GM21360 (cell line): ENCODE measurements around the gene PCDHA12.
"Not testable (repeated sequence)": the region's sequence is repeated elsewhere in the genome, so short reads cannot be mapped to it uniquely, and the experiment has no call there.

Source experiments
- ATAC-seq: cut with Tn5 transposase; IDR thresholded peaks from one replicate; pipeline ENCODE4 v1.9.1; 2021; ENCODE audit warnings: mild to moderate bottlenecking, moderate library complexity; ENCODE audit not compliant: unreplicated experiment

The PCDHA12 gene

GRCh38 chr5:140857177-140857986 is 17.7 kb upstream of the PCDHA12 start:
- ATAC-seq: no peak

DNA sequence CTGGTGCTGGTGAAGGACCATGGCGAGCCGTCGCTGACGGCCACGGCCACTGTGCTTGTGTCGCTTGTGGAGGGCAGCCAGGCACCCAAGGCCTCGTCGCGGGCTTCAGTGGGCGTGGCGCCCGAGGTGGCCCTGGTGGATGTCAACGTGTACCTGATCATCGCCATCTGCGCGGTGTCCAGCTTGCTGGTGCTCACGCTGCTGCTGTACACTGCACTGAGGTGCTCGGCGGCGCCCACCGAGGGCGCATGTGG is 17.2 kb upstream of the PCDHA12 start:
- no peak for ATAC-seq

- ATAC-seq: no peak
These were observed 12.4 kb upstream of the PCDHA12 start for GRCh38 chr5:140862441-140863295.

GRCh38 chr5:140868721-140869554 is 6.2 kb upstream of the PCDHA12 start, which contains the start of gene PCDHA11:
Gene PCDHA11 (plus strand): TSS chr5:140868957. CDS start chr5:140869104, 147 bp downstream.
- no peak for ATAC-seq

DNA sequence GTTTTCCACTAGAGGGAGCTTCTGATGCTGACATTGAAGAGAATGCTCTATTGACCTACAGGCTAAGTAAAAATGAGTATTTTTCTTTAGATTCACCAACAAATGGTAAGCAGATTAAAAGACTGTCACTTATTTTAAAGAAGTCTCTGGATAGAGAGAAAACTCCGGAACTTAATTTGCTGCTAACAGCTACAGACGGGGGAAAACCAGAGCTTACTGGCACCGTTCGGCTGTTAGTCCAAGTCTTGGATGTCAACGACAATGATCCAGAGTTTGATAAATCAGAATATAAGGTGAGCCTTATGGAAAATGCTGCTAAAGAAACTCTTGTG is 5.6 kb upstream of the PCDHA12 start:
- ATAC-seq: no peak

DNA sequence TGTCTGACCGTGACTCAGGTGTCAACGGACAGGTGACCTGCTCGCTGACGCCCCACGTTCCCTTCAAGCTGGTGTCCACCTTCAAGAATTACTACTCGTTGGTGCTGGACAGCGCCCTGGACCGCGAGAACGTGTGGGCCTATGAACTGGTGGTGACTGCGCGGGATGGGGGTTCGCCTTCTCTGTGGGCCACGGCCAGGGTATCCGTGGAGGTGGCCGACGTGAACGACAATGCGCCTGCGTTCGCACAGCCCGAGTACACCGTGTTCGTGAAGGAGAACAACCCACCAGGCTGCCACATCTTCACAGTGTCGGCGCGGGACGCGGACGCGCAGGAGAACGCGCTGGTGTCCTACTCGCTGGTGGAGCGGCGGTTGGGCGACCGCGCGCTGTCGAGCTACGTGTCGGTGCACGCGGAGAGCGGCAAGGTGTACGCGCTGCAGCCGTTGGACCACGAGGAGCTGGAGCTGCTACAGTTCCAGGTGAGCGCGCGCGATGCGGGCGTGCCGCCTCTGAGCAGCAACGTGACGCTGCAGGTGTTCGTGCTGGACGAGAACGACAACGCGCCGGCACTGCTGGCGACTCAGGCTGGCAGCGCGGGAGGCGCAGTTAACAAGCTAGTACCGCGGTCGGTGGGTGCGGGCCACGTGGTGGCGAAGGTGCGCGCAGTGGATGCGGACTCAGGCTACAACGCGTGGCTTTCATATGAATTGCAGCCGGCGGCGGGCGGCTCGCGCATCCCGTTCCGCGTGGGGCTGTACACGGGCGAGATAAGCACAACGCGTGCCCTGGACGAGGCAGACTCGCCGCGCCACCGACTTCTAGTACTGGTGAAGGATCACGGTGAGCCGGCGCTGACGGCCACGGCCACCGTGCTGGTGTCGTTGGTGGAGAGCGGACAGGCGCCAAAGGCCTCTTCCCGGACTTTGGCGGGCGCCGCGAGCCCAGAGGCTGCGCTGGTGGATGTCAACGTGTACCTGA is 4.6 kb upstream of the PCDHA12 start:
- ATAC-seq: no peak

- ATAC-seq: not testable (repeated sequence)
These were observed 1.6 kb downstream of the PCDHA12 start for GRCh38 chr5:140876541-140877261.

- no peak for ATAC-seq
These were observed 2.1 kb downstream of the PCDHA12 start for GRCh38 chr5:140877262-140877581.

DNA sequence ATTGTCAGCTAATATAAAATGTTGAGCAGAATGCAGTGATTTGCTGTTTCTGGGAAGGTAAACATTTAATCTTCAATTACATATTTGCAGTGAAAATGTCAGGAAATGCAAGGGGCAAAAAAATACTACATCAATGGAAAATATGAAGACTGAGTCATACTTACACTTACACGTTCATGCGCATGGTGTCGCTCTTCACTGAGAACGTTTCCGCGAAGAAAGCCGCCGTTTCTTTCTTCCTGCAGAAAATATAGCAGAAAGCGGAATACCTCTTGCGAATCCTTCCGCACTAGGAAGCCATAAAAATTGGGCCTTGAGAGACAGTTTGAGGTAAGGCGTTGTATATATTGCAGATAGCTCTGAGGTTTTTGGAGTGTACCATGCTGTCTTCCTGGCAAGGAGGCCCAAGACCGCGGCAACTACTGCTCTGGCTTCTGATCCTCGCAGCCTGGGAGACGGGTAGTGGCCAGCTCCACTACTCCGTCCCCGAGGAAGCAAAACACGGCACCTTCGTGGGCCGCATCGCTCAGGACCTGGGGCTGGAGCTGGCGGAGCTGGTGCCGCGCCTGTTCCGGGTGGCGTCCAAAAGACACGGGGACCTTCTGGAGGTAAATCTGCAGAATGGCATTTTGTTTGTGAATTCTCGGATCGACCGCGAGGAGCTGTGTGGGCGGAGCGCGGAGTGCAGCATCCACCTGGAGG is 6.9 kb downstream of the PCDHA12 start, which contains the start of gene PCDHA13:
PCDHA13 (plus strand) TSS at position 236 of the 702 bp plus-strand sequence; CDS start at position 381, 145 bp downstream.
- ATAC-seq: no peak

DNA sequence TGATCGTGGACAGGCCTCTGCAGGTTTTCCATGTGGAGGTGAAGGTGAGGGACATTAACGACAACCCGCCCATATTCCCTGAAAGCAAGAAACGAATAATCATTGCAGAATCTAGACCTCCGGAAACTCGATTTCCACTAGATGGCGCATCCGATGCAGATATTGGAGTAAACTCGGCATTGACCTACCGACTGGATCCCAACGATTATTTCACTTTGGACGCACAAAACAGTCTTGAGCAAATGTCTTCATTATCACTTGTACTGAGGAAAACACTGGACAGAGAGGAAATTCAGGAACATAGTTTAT is 7.4 kb downstream of the PCDHA12 start:
- no peak for ATAC-seq

GRCh38 chr5:140883373-140883772 is 8.3 kb downstream of the PCDHA12 start:
- ATAC-seq: no peak

DNA sequence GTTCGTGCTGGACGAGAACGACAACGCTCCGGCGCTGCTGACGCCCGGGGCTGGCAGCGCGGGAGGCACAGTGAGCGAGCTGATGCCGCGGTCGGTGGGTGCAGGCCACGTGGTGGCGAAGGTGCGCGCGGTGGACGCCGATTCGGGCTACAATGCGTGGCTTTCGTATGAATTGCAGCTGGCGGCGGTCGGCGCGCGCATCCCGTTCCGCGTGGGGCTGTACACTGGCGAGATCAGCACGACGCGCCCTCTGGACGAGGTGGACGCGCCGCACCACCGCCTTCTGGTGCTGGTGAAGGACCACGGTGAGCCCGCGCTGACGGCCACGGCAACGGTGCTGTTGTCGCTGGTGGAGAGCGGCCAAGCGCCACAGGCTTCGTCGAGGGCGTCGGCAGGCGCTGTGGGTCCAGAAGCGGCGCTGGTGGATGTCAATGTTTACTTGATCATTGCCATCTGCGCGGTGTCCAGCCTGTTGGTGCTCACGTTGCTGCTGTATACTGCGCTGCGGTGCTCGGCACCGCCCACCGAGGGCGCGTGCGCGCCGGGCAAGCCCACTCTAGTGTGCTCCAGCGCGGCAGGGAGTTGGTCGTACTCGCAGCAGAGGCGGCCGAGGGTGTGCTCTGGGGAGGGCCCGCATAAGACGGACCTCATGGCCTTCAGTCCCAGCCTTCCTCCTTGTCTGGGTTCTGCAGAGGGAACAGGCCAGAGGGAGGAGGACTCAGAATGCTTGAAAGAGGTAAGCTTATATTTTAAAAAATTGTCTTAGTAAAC is 9.0 kb downstream of the PCDHA12 start:
- ATAC-seq: no peak

DNA sequence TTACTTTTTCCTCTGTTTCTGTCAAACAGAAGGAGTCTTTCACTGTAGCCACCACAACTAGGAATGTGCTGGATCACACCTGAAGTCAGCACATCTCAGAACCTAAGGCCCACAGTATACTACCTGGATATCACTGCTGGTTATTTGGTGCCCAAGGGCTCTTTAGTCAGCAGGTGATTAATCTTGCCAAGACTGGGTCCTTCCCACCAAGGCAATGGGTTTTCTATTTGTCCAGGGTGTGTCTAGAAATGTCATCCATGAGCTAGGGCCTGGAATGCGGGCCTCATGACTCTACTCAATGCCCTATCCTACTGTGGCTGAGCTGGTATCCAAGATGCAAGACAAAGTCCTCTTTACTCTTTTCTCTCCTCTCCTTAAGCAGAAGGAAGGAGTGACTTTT is 41.2 kb downstream of the PCDHA12 start:
- no peak for ATAC-seq

DNA sequence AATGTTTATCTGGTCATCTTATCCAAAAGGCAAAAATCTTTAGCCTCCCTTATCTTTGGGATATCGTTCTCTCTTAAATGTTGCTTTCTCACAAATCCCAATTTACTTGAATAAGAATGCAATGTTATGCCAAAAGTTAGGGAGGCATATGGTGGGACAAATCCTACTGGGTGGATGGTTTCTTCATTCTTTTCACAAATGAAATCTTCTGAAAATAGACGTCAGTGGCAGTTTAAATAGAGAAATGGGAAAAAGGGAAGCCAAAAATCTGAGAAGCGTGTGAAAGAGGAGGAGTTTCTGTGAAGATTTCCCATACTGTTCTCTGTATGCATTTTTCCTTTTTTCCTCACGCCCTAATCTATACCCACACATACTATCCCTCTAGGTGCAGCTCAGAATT is 48.5 kb downstream of the PCDHA12 start:
- ATAC-seq: no peak

- no peak for ATAC-seq
These were observed 50.8 kb downstream of the PCDHA12 start, which contains the start of gene PCDHAC1 for GRCh38 chr5:140925806-140926442. Gene PCDHAC1 (plus strand): TSS chr5:140926299. CDS start chr5:140926893, 594 bp downstream.

DNA sequence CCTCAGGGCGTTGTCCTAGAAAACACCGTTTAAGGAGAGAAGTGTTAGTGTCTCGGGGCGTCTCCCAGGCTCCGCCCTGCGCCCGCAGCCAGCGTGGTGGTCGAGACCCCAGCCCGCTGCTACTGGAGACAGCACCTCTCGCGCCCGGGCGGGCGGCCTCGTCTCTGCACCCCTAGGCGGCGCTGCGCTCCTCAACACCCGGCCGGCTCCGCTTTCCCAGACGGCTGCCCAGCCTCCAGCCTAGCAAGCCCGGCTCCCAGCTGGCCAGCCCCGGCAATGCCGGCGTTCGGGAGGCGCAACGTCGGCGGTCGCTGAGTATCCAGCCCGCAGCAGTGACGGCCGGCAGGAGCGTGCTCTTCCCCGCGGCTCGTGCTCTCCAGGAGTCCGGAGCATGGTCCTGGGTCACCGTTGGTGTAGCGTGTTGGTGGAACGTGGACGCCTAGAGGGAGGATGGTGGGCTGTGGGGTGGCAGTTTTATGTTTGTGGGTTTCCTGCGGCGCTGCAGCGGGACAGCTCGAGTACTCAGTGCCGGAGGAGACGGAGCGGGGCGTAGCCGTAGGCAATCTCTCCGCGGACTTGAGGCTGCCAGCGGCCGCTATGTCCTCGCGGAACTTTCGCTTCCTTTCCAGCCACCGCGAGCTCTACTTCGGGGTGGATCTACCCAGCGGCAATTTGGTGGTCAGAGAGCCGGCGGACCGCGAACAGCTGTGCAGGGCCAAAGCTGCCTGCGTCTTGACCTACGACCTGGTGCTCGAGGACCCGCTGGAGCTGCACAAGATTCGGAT is 51.5 kb downstream of the PCDHA12 start:
- no peak for ATAC-seq

DNA sequence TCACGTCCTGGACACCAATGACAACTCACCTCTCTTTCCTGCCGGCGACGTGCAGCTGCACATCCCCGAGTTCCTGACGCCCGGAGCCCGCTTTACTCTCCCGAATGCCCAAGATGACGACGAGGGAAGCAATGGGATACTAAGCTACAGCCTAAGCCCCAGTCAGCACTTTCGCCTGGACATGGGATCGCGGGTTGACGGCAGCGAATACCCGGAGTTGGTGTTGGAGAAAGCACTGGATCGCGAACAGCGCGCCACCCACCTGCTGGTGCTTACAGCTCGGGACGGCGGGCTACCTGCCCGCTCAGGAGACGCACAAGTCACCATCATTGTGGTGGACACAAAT is 52.1 kb downstream of the PCDHA12 start:
- ATAC-seq: no peak
